Activated CD4-positive, CD25-positive, alpha-beta regulatory T cell treated with anti-CD3 and anti-CD28 coated beads, Interleukin-2, amount 50 U/mL, for 16 hours (primary cell): ENCODE results near the gene KYAT1.

ENCODE experiments used
- DNase-seq: peaks from one replicate; pipeline ENCODE4 v3.0.0-alpha.2; 2020; ENCODE audit warnings: low read depth, low spot score

Gene KYAT1

DNA sequence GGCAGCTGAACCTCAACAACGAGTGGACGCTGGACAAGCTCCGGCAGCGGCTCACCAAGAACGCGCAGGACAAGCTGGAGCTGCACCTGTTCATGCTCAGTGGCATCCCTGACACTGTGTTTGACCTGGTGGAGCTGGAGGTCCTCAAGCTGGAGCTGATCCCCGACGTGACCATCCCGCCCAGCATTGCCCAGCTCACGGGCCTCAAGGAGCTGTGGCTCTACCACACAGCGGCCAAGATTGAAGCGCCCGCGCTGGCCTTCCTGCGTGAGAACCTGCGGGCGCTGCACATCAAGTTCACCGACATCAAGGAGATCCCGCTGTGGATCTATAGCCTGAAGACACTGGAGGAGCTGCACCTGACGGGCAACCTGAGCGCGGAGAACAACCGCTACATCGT, 26.6 kb upstream of the KYAT1 start:
- no peak for DNase-seq

DNA sequence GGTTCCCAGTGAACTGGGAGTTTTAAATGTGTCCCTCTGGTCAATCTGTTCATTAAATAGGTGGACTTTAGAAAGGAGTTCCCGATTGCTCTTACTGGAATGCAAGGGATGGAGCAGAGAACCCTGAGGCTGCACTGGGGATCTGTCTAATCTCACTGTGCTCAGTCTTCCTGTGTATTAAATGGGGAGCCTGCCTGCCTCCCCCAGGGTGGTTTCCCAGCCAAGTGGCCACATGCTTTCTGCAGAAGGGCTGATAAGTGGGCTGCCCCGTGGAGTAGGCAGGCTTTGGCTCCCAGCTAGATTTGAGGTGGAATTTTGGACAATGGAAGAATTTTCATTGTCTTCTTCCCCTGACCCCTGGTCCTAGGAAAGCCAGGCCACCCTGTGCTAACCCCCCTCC, 25.0 kb upstream of the KYAT1 start:
- DNase-seq: no peak

DNA sequence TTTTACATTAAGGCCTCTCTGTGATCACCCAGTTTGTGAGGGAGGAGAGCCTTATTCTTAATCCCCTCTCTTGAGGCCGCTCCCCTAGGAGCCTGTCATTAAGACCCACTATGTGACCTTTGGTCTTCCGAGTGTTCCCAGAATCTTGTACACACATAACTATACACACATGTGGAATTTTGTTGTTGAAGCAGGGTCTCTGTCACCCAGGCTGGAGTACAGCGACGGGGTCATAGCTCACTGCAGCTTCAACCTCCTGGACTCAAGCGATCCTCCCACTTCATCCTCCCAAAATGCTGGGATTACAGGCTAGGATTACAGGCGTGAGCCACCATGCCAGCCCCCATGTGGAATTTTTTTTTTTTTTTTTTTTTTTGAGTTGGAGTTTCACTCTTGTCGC, 24.2 kb upstream of the KYAT1 start:
- DNase-seq: no peak

DNA sequence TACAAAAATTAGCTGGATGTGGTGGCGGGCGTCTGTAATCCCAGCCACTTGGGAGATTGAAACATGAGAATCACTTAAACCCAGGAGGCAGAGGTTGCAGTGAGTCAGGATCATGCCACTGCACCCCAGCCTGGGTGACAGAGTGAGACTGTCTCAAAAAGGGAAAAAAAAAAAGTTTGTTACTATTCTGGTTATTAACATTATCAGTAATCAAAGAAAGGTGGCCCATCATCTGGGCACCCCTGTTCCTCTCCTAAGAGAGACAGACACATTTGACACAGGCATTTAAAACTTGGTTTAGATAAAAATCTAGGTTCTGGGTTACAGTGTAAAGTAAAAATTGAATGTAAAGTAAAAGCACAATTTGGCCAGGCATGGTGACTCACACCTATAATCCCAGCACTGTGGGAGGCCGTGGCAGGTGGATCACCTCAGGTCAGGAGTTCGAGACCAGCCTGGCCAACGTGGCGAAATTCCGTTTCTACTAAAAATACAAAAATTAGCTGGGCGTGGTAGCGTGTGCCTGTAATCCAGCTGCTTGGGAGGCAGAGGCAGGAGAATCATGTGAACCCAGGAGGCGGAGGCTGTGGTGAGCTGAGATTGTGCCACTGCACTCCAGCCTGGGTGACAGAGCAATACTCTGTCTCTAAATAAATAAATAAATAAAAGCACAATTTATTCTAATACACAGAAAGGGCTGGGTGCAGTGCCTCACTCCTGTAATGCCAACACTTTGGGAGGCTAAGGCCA, 22.3 kb upstream of the KYAT1 start:
- no peak for DNase-seq

DNA sequence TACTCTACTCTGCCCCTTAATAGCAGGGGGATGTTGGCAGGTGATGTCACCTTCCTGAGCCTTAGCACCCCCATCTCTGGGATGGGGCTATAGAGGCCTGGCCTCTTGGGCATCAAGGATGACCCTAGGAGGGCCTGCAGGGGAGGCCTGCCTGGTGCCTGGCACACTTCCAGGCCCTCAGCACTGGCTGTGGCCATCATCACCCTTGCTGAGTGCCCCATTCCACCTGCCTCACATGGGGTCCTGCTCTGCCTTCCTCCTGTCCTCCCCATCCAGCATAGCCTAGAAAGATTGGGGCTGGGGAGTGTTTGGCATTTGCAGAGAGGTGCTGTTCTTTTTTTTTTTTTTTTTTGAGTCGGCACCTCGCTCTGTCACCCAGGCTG, 21.3 kb upstream of the KYAT1 start:
- no peak for DNase-seq

DNA sequence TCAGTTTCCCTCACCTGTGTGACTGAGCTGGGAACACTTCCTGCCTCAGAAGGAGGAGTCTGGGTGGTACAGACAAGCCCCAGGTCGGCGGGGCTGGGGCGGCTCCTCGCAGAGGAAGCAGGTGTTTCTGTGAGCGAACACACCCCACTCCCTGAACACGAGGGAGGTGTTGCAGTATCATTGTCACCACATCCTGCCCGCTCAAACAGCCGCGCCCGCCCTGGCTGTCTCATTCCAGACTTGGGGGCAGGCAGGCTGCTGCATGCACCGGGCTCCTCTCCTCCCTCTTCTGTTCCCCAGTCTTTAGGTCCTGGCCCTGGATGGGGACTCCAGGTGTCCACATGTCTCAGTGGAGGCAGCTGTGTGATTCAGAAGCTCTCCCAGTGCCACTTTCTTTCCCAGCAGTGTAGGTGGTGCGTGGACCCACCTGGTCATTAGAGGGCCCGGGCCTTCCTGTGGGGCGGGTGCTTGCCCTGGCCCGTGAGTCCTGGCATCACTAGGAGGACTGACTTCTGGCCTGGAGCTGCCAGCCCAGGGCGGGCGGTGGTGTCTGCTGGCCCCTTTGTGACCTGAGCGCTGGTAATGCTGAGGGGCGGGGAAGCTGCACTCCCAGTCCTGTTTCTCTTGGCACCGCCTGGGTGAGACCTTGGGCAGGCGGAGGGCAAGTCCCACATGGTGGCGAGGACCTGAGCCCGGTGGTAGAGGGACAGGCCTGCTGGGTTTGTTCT, 20.8 kb upstream of the KYAT1 start:
- peak; percentile 72 for DNase-seq

DNA sequence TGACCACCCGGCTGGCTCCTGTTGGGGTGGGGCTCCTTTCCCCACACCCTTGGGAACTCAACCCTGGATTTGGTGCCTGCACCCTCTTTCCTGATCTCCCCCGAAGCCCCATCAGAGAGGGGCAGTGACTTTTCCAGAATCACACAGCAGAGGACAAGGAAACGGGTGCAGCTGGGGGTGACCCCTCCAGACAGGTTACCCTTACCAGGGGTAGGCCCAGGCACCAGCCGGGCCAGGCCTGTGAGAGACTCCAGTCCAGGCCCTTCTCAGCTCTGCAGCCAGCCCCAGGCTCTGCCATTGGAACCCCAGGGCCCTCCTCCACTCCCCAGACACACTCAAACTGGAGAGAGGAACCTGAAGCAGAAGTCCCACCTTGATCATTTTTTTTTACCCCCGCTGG, 20.1 kb upstream of the KYAT1 start:
- DNase-seq: no peak

DNA sequence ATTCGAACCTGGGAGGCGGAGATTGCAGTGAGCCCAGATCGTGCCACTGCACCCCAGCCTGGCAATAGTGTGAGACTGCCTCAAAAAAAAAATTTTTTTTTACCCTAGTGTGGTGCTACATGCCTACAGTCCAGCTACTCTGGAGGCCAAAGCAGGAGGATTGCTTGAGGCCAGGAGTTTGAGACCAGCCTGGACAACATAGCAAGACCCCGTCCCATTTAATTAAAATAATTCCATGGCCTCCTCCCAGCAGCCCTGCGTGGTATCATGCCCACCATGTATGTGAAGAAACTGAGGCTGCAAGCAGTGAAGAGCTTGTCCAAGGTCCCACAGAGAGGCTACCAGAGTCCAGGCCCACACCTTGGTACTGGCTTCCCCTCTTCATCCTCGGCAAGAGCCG, 19.6 kb upstream of the KYAT1 start:
- DNase-seq: no peak

DNA sequence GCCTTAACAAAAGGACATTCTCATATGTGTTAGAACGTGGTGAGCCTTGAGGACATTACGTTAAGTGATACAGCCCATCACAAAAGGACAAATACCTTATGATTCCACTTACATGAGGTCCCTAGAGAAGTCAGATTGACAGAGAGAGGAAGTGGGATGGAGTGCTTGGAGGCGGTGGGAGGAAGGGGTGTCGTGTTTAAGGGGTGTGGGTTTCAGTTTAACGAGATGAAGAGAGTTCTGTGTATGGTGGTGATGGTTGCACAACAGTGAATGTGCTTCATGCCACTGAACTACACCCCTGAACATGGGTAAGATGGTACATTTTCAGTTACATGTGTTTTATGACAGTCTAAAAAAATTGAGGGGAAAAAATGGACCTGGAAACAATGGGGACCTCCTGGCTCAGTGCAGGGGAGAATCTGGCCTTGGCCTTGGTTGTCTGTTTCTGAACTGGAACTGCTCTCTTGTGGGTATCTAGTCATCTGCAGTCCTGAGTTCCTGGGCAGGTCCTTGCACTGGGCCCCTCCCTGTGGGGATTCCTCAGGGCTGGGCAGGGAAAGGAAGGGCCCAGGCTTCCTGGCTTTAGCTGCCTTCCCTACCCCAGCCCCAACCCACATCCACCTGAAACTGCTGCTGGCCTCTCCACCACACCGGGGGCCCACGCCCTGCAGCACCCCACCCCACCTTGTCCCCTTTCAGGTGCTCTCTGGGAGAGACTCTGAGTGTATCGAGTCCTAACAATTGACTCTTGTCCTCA, 18.0 kb upstream of the KYAT1 start:
- DNase-seq: no peak

DNA sequence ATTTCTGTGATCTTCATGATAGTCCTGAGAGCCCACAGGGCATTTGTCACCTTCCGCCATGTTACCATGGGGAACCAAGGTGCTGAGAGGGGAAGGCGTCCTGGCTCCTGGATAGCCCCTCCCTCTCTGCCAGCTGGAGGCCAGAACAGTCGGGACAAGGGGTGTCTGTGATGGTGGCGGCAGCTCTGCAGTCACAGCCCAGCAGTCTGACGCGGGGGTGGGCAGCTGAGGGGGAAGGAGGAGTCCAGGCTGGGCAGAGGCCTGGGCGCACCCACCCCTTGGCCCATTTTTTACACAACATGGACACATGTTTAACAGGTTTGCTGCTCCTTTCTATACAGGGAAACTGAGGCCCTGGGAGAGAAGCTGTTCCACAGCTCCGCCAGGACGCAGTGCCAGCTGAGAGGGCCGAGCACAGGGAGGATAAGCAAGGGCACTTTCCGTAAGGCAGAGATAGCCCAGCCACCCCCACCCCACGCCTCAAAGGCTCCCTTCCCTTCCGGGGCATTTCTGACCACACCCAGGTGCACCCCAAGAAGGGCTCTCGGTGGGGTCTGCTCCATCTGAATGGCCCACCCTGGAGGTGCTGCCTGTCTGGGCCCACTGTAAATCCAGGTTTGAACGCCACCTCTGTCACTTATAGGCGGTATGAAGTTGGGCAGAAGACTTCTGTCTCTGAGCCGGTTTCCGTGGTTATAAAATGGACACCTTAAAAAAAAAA, 17.3 kb upstream of the KYAT1 start:
- DNase-seq: no peak

DNA sequence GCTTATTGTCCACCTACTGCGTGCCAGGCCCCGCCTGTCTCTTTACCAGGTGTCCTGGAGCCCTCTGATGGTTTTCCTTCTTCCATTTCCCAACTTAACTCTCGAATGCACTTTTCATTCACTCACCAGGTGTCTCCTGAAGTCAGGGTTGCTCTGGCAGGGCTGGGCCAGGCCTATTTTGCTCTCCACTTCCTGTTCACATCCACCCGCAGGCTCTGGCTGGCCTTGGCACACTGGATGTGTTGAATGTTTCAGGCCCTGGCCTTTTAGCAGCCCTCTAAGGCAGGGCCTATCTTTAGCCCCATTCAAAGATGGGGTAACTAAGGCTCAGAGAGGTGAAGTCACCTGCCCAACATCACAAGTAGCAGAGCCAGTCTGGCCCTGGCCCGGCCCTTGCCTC, 16.6 kb upstream of the KYAT1 start:
- no peak for DNase-seq

DNA sequence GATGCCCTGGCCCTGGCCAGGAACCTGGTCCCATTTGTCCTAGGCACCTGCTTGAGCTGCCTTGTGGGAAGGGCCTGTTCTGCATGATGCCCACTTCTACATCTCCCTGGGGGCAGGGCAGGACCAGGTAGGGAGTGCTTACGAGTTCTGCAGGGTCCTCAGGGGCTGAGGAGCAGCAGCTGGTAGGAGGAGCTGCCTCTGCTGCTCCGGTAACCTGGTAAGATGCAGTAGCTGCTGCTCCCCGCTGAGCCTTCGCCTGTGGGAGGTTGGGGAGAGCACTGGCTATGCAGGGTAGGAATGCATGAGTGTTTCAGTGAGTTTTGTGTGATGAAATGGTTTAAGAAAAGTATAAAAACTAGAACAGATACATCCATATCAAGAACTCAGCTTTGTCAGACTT, 13.8 kb upstream of the KYAT1 start:
- DNase-seq: no peak

DNA sequence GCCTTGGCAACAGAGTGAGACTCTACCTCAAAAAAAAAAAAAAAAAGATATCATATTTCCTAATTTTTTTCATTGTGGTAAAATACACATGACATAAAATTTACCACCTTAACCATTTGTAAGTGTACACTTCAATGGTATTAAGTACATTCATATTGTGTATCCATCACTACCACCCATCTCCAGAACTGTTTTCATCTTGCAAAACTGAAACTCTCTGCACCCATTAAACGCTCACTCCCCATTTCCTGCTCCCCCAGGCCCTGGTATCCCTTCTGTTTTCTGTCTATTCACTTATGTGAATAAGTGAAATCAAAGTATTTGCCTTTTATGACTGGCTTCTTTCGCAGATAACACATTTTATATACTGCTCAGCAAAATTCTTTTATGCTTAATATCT, 13.0 kb upstream of the KYAT1 start:
- no peak for DNase-seq

DNA sequence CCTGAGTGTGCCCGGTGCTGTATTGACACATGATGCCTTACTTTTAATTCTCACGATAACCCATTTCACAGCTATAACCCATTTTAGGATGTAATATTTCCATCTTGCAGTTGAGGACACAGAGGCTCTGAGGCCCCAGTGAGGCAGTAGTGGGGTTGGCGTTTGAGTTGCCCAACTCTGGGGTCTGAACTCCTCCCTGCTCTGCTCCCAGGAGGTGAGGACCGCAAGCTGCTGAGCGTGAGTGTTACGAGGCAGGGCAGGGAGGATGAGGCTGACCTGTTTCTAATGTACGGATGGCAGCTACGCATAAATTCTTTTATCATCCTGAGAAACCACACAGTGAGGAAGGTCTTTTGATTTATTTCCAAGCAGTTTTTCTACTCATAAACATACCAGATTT, 11.6 kb upstream of the KYAT1 start:
- no peak for DNase-seq

DNA sequence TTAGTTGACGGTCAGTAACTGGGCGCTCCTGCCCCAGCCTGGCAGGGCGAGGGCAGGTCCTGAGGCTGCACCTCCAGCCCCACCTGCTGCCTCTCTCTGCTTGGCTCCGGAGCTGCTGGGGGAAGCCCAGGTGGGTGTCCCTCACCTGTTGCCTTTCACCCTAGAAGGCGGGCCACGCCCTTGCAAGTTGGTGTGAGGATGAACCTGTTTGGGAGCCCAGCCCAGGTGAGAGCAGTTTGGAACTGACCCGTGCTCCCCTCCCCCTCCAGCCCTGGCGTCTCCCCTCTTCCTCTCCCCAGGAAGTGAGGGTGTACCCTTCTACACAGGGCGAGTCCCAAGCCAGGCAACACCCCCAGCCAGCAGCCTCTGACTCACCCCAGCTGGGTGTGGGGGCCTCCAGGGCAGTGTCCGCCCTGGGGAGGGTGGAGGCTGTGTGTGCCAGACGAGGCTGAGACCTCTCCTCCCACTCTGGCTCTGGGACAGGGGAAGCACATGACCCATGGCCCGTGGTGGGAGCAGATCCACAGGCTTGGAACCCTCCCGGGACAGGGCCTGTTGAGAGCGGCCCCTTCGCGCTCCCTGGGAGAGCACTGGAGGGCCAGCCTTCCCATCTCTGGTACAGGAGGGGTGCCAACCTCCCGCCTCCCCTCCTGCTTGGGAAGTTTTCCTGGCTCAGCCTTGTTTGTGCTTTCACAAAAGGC, 10.6 kb upstream of the KYAT1 start:
- DNase-seq: no peak

DNA sequence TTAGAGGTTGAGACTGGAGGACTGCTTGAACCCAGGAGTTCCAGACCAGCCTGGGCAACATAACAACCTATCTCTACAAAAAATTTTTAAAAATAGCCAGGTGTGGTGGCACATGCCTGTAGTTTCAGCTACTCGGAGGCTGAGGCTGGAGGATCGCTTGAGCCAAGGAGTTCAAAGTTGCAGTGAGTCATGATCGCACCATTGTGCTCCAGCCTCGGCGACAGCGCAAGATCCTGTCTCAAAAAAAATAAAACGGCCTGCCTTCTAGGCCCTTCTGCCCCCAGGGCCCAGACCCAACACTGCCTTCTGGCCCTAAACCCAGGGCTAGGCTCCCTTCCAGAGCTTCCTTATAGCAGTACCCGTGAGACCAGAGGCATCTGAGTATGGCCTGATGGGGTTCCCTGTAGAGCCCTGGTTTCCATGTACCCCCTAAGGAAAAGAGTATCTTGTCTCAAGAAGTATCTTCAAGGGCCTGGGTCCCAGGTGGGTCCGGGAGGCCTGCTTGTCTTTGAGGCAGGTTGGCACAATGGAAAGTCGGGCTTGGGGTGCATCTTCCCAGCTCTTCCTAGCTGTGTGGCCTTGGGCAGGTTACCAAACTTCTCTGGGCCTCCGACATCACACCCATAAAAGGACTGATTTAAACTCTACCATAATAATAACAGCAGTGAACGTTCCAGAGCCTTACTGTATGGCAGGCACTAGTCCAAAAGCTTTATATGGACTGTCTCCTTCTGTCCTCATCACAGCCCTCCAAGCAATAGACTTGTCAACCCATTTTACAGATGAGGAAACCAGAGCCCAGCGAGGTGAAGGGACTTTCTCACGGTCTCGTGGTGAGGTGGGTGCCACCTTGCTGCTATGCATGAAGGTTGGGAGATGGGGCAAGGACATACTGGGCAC, 9.8 kb upstream of the KYAT1 start:
- DNase-seq: no peak

DNA sequence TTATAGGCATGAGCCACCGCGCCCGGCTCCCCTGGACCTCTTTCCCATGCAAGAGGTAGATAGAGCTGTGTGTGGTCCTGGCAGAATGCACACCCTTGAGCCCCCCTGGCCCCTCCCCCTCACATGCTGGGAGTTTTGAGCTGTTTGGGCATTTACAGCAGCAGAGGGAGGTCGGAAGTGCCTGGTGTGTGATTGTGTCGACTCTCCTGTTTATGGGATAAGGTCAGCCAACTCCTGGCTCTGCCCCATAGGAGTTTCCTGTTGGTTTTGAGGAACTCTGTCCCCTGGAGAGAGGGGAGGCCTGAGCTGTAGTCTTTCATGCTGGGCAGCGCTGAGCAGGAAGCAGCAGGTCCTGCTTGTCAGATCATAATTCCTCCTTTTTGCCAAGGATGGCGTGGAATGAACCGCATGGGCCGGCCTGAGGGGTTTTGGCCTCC, 6.2 kb upstream of the KYAT1 start:
- no peak for DNase-seq

DNA sequence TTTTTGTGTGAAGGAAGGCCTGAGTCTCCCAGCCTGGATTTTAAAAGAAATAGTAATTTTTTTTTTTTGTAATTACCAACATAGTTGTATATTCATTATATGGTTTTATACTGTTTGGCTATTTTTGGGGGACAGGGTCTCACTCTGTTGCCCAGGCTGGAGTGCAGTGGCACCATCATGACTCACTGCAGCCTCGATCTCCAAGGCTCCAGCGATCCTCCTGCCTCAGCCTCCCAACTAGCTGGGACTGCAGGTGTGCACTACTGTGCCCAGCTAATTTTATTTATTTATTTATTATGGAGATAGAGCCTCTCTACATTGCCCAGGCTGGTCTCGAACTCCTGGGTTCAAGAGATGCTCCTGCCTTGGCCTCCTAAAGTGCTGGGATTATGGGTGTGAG, 5.3 kb upstream of the KYAT1 start:
- no peak for DNase-seq

DNA sequence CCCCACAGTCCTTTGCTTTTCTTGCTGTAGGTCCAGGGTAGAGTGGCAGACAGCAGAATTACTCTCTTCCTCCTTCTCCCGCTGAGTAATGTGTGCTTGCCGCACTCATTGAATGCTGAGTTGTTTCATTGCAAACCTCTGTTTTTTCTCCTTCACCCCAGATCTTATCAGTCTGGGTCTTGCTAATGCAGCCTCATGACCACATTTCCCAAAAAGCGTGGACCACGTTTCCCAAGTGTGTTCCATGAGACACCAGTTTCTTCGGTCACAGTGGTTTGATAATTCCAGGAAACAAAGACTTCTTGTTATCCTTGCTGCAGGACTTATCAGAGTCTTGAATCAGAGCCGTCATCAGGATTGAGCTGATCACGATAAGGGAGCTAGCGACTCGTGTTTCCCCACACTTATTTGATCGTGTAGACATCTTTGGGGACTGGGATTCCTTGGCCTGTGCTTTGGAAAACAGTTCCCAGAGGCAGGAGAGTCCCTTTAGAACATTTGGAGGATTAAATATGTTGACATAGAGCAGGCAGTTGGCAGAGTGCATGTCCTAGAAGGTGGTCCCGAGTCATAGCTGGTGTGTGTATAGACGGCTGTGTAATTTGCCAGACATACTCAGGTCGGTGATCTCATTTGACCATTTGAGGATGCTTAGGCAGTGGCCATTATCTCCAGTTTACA, 4.6 kb upstream of the KYAT1 start:
- DNase-seq: no peak

DNA sequence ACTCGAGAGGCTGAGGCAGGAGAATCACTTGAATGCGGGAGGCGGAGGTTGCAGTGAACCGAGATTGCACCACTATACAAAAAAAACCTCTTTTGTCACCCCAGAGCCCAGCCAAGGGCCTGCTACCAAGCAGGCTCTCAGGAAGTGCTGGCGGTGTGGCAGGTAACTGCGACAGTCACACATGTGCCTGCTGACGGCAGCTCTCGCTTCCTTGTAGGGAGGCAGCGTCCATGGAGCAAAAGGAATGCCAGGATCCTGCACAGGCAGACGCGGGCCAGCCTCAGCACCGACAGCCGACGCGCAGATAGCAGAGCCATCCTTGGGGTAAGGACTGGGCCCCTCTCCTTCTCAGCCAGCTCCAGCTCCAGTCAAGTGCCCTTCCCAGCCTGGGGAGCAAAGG, 4.0 kb upstream of the KYAT1 start:
- DNase-seq: no peak
